K562 (cell line): ENCODE measurements around the gene IQCM. TPM values are rescaled to one million over a fixed set of nuclear protein-coding genes. Genes with fewer than 3 reads are reported as not detected.

Experiments
- ATAC-seq: fragments of 200-7000 bp; cut with Tn5 transposase; 3 replicates; pipeline ENCODE4 v1.9.1; 2020; ENCODE audit warnings: moderate library complexity
- BruUV-seq: library from RNA; stranded (reverse); fragments of 400-500 nt; replicated peaks from 2 replicates; lab custom pipeline; 2021; lab: Mats Ljungman, UMichigan
- CTCF ChIA-PET: fragments of 300-600 bp; formaldehyde crosslinking; extraction: SDS; loops from one replicate; lab custom pipeline; 2021; ENCODE audit warnings: low intra/inter-chr PET ratio; lab: Yijun Ruan, JAX
- POLR2A ChIA-PET: fragments of 300-600, 350-650 bp; sonication (Branson Sonifier 250); formaldehyde crosslinking; extraction: SDS; loops from one replicate; lab custom pipeline; 2021; ENCODE audit warnings: antibody characterized with exemption, inconsistent platforms; lab: Yijun Ruan, JAX
- DNase-seq, 4 experiments: peaks; one replicate each; pipeline versions ENCODE4 v3.0.0 to v3.0.0-alpha.2; 2011 to 2018; ENCODE audit warnings: low spot score in 3 of 4, mixed read lengths in 3 of 4; ENCODE audit errors: extremely low read depth in 1 of 4
- FAIRE-seq: peaks from 2 replicates; lab custom pipeline; 2011; peaks lifted over from hg19 to GRCh38; lab: Jason Lieb, UNC
- H2AFZ ChIP-seq: 2 replicates; pipeline ENCODE4 v1.6.0; 2011; ENCODE audit warnings: low read depth, low read length, control low read depth, inconsistent platforms
- H3K27ac ChIP-seq: fragments of 200-600 bp; 3 replicates; pipeline ENCODE4 v1.8.0; 2011; ENCODE audit warnings: low read depth, mild to moderate bottlenecking, control low read depth, inconsistent platforms, low read length, moderate library complexity, mixed read lengths; ENCODE audit errors: extremely low read depth
- H3K27me3 ChIP-seq, 2 experiments: fragments of 300-600 bp in 1 of 2; 2 replicates in 1 of 2; 3 replicates in 1 of 2; pipeline versions ENCODE4 v1.6.0 to v1.8.0; 2011; ENCODE audit warnings: inconsistent platforms in 2 of 2, low read length in 2 of 2, mild to moderate bottlenecking in 1 of 2, mixed read lengths in 1 of 2, moderate library complexity in 1 of 2; ENCODE audit not compliant: control insufficient read depth in 2 of 2, insufficient read depth in 2 of 2
- H3K36me3 ChIP-seq: fragments of 300-600 bp; 3 replicates; pipeline ENCODE4 v1.8.0; 2011; ENCODE audit warnings: mild to moderate bottlenecking, low read length, inconsistent platforms; ENCODE audit not compliant: control insufficient read depth, insufficient read depth
- H3K4me1 ChIP-seq, 2 experiments: fragments of 200-600 bp in 1 of 2; replicated peaks in 1 of 2; 2 replicates in 1 of 2; 3 replicates in 1 of 2; pipeline versions ENCODE4 v1.5.1 to v1.8.0; 2011; ENCODE audit warnings: inconsistent platforms in 2 of 2, low read length in 2 of 2, mild to moderate bottlenecking in 1 of 2, mixed read lengths in 1 of 2, moderate library complexity in 1 of 2; ENCODE audit not compliant: control insufficient read depth in 2 of 2, insufficient read depth in 2 of 2
- H3K4me2 ChIP-seq: 2 replicates; pipeline ENCODE4 v1.6.1; 2011; ENCODE audit warnings: low read length, control low read depth, inconsistent platforms, mixed read lengths; ENCODE audit not compliant: insufficient read depth
- H3K4me3 ChIP-seq: fragments of 200-600 bp; sonication (generic), shearing (Covaris generic); 2 replicates; pipeline ENCODE4 v1.5.1; 2016; ENCODE audit warnings: control low read depth, inconsistent platforms
- H3K79me2 ChIP-seq: fragments of 200-600 bp; 3 replicates; pipeline ENCODE4 v1.8.0; 2011; ENCODE audit warnings: low read length, inconsistent platforms; ENCODE audit not compliant: control insufficient read depth, insufficient read depth
- H3K9ac ChIP-seq, 2 experiments: 2 replicates each; pipeline versions ENCODE4 v1.6.0 to v1.6.1; 2011; ENCODE audit warnings: low read depth in 2 of 2, low read length in 2 of 2, control low read depth in 1 of 2, inconsistent platforms in 1 of 2, mild to moderate bottlenecking in 1 of 2, mixed read lengths in 1 of 2; ENCODE audit not compliant: insufficient read depth in 1 of 2
- H3K9me1 ChIP-seq: one replicate; pipeline ENCODE4 v1.6.0; 2011; ENCODE audit warnings: inconsistent platforms, mild to moderate bottlenecking, low read length, moderate library complexity; ENCODE audit not compliant: control insufficient read depth, insufficient read depth
- H3K9me3 ChIP-seq: replicated peaks from 2 replicates; pipeline ENCODE4 v1.5.1; 2011; ENCODE audit warnings: low read depth, low read length, inconsistent platforms; ENCODE audit not compliant: control insufficient read depth, insufficient read depth
- H4K20me1 ChIP-seq: replicated peaks from 2 replicates; pipeline ENCODE4 v1.6.1; 2011; ENCODE audit warnings: low read length, inconsistent platforms, mixed read lengths; ENCODE audit not compliant: control insufficient read depth, insufficient read depth
- ARHGAP35 ChIP-seq: fragments of 450-650 bp; IDR thresholded peaks from 2 replicates; pipeline ENCODE4 v1.6.1; 2018; ENCODE audit not compliant: partially characterized antibody
- DPF2 ChIP-seq: fragments of 450-650 bp; IDR thresholded peaks from 2 replicates; pipeline ENCODE4 v1.6.1; 2016
- ETV6 ChIP-seq, 3 experiments: fragments of 150-350 bp in 1 of 3; sonication (generic) in 1 of 3; formaldehyde crosslinking in 1 of 3; IDR thresholded peaks; 2 replicates each; pipeline versions ENCODE4 v1.6.1 to v1.8.0; 2014 to 2022; ENCODE audit warnings: borderline replicate concordance in 2 of 3, low read depth in 2 of 3, antibody characterized with exemption in 1 of 3, low read length in 1 of 3, mild to moderate bottlenecking in 1 of 3, missing genetic modification reagents in 1 of 3
- GATAD2B ChIP-seq: fragments of 450-650 bp; IDR thresholded peaks from 2 replicates; pipeline ENCODE4 v1.6.1; 2017; ENCODE audit warnings: mild to moderate bottlenecking, borderline replicate concordance
- MTA3 ChIP-seq: fragments of 450-650 bp; formaldehyde crosslinking; IDR thresholded peaks from 2 replicates; pipeline ENCODE4 v1.6.1; 2017; ENCODE audit warnings: mild to moderate bottlenecking, borderline replicate concordance
- NCOA2 ChIP-seq, 2 experiments: fragments of 450-650 bp; IDR thresholded peaks; 2 replicates each; pipeline ENCODE4 v1.6.1; 2018; ENCODE audit warnings: mild to moderate bottlenecking in 2 of 2, moderate library complexity in 1 of 2; ENCODE audit not compliant: partially characterized antibody in 2 of 2
- RBBP5 ChIP-seq: fragments of 200-600 bp; sonication (generic); IDR thresholded peaks from 2 replicates; pipeline ENCODE4 v1.6.1; 2012; ENCODE audit warnings: borderline replicate concordance, mild to moderate bottlenecking, low read length, control low read depth, inconsistent platforms; ENCODE audit not compliant: insufficient read depth, poor library complexity, severe bottlenecking
- ZNF143 ChIP-seq: sonication (generic); formaldehyde crosslinking; IDR thresholded peaks from 2 replicates; pipeline ENCODE4 v1.9.0; 2022; ENCODE audit warnings: mild to moderate bottlenecking, missing genetic modification reagents
- ZNF263 ChIP-seq: sonication (generic); formaldehyde crosslinking; IDR thresholded peaks from 2 replicates; pipeline ENCODE4 v1.8.0; 2022; ENCODE audit warnings: mild to moderate bottlenecking, missing genetic modification reagents, borderline replicate concordance
- ZNF384 ChIP-seq: IDR thresholded peaks from 2 replicates; pipeline ENCODE4 v1.6.1; 2012; ENCODE audit warnings: low read depth, low read length, improper control_type of control experiment
- ZNF551 ChIP-seq: fragments of 250-450 bp; sonication (Bioruptor Pico); IDR thresholded peaks from 2 replicates; pipeline ENCODE4 v1.5.0; 2021; ENCODE audit warnings: mild to moderate bottlenecking, moderate library complexity
- ZNF644 ChIP-seq: fragments of 200-800 bp; sonication (Bioruptor generic); IDR thresholded peaks from 2 replicates; pipeline ENCODE4 v1.6.1; 2016; ENCODE audit warnings: low read depth, missing genetic modification characterization, missing compliant biosample characterization
- ZNF707 ChIP-seq: fragments of 250-450 bp; sonication (Bioruptor Pico); conservative IDR thresholded peaks from 2 replicates; pipeline ENCODE4 v1.8.0; 2022; ENCODE audit warnings: inconsistent platforms, mild to moderate bottlenecking, moderate library complexity
- WGBS: fragments of 100-300 bp; shearing (Covaris generic); methylation state at CpG from one replicate; pipeline ENCODE4 v1.1.6; 2016; ENCODE audit warnings: low coverage, mixed read lengths; ENCODE audit not compliant: insufficient coverage; ENCODE audit errors: missing lambda C conversion rate; 5-methylcytosine and 5-hydroxymethylcytosine counted together
- in situ Hi-C: fragments of 300-500 bp; cut with MboI; formaldehyde crosslinking; loops from 4 replicates; pipeline ENCODE4 v1.15.0; 2018; ENCODE audit warnings: inconsistent platforms, mixed read lengths
- intact Hi-C: fragments of 100-400 bp; cut with micrococcal nuclease; formaldehyde crosslinking; loops from 2 replicates; pipeline ENCODE4 v1.14.2; 2022
- polyA plus RNA-seq, 8 experiments: library from polyadenylated mRNA; depleted of rRNA in 4 of 8; stranded (reverse) in 5 of 8; unstranded in 3 of 8; fragments of >200 nt; fragmentation: Nextera tagmentation in 2 of 8; fragmentation: Illumina TruSeq in 1 of 8; extraction: Ambion mirVana in 2 of 8; extraction: Trizol in 1 of 8; gene quantifications; 2 replicates each; pipeline versions ENCODE4 v1.2.1 to v1.2.3, GENCODE V29; 2011 to 2014; ENCODE audit warnings: inconsistent platforms in 1 of 8, missing spikeins in 1 of 8
- total RNA-seq, 7 experiments: library from RNA; depleted of rRNA in 6 of 7; stranded (reverse); fragments of >200 nt in 6 of 7; fragmentation: Illumina TruSeq in 2 of 7; extraction: Trizol in 2 of 7; gene quantifications; 2 replicates each; pipeline versions ENCODE4 v1.2.1 to v1.2.3, GENCODE V29; 2011 to 2021; ENCODE audit warnings: low replicate concordance in 1 of 7
- TF ChIP-seq, protein P1 (sequence below): fragments of 250-450 bp; sonication (Bioruptor Pico); IDR thresholded peaks from 2 replicates; pipeline ENCODE4 v1.5.0; 2021
- TF ChIP-seq, protein P2 (sequence below): fragments of 450-650 bp; conservative IDR thresholded peaks from 2 replicates; pipeline ENCODE4 v1.6.1; 2016; ENCODE audit warnings: missing genetic modification characterization, low read depth, mild to moderate bottlenecking, control low read depth, missing compliant biosample characterization

Gene IQCM
- total and polyA plus RNA-seq, 9 of the 15 experiments (the other 6 are each of a cell fraction or from before 2014, with no cell fraction given): not detected

DNA sequence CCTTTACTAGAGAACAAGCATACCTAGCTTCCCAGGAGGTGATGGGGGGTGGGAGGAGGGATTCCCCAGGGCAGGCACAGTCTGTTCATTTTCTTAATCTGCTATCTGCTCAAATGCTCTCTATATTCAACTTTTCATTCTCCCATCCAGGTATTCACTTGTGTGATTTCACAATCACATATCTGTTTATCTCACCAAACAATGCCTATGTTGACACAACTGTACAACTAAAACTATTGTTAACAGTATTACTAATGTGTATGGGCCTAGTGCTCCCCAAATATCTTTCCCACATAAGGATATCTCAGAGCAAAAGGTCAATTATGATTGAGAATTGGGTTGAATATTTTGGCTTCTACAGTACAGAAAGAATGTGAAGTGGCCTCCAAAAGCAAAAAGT, 210.8 kb downstream of the IQCM start:
- POLR2A ChIA-PET: no interaction called here
- Histone ChIP-seq H3K27me3 (no peaks in the 10 kb centered on the region), H3K9me3 (no peaks in the 10 kb centered on the region; the same call in 1 of the 2 replicates), H3K9me1 (no peaks in the 10 kb centered on the region), H3K9ac (no peak overlapping the region), H3K27ac (no peak overlapping the region), H4K20me1 (no peaks in the 10 kb centered on the region), H3K79me2 (no peaks in the 10 kb centered on the region), H2AFZ (no peak overlapping the region), H3K4me3 (no peak overlapping the region), H3K4me2 (no peak overlapping the region), H3K36me3 (no peaks in the 10 kb centered on the region), H3K4me1 (no peaks in the 10 kb centered on the region)
- TF ChIP-seq DPF2 (no peak), ZNF143 (CRISPR knock-in tag) (no peak), GATAD2B (no peak)
- TF ChIP-seq, protein P1, sequence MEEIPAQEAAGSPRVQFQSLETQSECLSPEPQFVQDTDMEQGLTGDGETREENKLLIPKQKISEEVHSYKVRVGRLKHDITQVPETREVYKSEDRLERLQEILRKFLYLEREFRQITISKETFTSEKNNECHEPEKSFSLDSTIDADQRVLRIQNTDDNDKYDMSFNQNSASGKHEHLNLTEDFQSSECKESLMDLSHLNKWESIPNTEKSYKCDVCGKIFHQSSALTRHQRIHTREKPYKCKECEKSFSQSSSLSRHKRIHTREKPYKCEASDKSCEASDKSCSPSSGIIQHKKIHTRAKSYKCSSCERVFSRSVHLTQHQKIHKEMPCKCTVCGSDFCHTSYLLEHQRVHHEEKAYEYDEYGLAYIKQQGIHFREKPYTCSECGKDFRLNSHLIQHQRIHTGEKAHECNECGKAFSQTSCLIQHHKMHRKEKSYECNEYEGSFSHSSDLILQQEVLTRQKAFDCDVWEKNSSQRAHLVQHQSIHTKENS (CRISPR knock-in tag): no peak
- FAIRE-seq (no peak), ATAC-seq (no peak), DNase-seq (no peak)
- in situ Hi-C loops: no loop called here
- intact Hi-C loops: no loop called here
- CTCF ChIA-PET: no interaction called here
- no TSS peak for BruUV-seq

DNA sequence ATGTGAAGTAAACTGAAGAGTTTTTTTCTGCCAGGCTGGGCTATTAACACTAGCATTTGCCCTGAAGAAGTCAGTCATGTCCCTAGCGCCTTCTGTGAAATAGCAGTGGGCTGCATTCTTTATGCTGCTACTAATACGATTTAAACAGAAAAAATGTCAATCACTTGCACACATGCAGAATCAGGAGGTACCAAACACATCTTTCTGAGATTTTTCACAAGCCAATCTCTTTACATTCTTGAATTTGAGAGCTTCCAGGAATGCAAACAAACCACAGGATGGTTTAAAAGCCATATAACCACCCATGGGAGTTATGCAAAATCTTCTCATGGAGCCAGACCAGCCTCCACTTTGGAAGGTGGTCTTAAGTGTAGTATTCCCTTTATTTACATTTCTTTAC, 220.1 kb downstream of the IQCM start:
- H3K27me3 ChIP-seq: no peaks in the 10 kb centered on the region
- H4K20me1 ChIP-seq: no peaks in the 10 kb centered on the region
- ChIA-PET CTCF (no interaction called here), POLR2A (no interaction called here)
- BruUV-seq: no TSS peak
- no peak overlapping the region for H3K27ac ChIP-seq
- ATAC-seq (no peak), FAIRE-seq (no peak), DNase-seq (no peak)
- intact Hi-C loops (no loop called here), in situ Hi-C loops (no loop called here)
- no peak overlapping the region for H2AFZ ChIP-seq
- no peak overlapping the region for H3K9ac ChIP-seq
- H3K79me2 ChIP-seq: no peaks in the 10 kb centered on the region
- WGBS: 0% methylated on average over 2 of the region's 2 CpGs
- no peaks in the 10 kb centered on the region for H3K4me1 ChIP-seq
- no peak overlapping the region for H3K4me3 ChIP-seq
- no peak overlapping the region for H3K4me2 ChIP-seq
- no peaks in the 10 kb centered on the region for H3K9me1 ChIP-seq
- no peaks in the 10 kb centered on the region for H3K36me3 ChIP-seq
- no peaks in the 10 kb centered on the region for H3K9me3 ChIP-seq
- TF ChIP-seq ZNF551 (CRISPR knock-in tag): no peak
- TF ChIP-seq MTA3: no peak
- no peak for TF ChIP-seq ZNF263 (CRISPR knock-in tag)
- TF ChIP-seq ZNF644 (tag): no peak
- no peak for TF ChIP-seq ZNF384
- TF ChIP-seq NCOA2 (IDR thresholded peaks at IDR 0.05; ENCODE audit: partially characterized antibody in 2 of 2): no peak
- TF ChIP-seq ETV6 (IDR thresholded peaks at IDR 0.05; ENCODE audit: borderline replicate concordance in 1 of 2, low read depth in 2 of 2, low read length in 1 of 2): no peak
- no peak for TF ChIP-seq ETV6 (CRISPR knock-in tag; IDR thresholded peaks at IDR 0.05; ENCODE audit: borderline replicate concordance)
- no peak for TF ChIP-seq RBBP5
- TF ChIP-seq ARHGAP35: no peak
- TF ChIP-seq ZNF707: no peak
- TF ChIP-seq, protein P2, sequence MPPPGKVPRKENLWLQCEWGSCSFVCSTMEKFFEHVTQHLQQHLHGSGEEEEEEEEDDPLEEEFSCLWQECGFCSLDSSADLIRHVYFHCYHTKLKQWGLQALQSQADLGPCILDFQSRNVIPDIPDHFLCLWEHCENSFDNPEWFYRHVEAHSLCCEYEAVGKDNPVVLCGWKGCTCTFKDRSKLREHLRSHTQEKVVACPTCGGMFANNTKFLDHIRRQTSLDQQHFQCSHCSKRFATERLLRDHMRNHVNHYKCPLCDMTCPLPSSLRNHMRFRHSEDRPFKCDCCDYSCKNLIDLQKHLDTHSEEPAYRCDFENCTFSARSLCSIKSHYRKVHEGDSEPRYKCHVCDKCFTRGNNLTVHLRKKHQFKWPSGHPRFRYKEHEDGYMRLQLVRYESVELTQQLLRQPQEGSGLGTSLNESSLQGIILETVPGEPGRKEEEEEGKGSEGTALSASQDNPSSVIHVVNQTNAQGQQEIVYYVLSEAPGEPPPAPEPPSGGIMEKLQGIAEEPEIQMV: no peak
